22Rv1 (cell line): ENCODE data around the gene DPP7.

ENCODE experiments used
- ZFX ChIP-seq: fragments of 450-650 bp; IDR thresholded peaks from 2 replicates; pipeline ENCODE4 v1.6.1; 2017; ENCODE audit warnings: antibody characterized with exemption, borderline replicate concordance
- TF ChIP-seq, protein P1 (sequence below): fragments of 450-650 bp; IDR thresholded peaks from 2 replicates; pipeline ENCODE4 v1.5.1; 2017; ENCODE audit warnings: mild to moderate bottlenecking

- TF ChIP-seq, protein P1, sequence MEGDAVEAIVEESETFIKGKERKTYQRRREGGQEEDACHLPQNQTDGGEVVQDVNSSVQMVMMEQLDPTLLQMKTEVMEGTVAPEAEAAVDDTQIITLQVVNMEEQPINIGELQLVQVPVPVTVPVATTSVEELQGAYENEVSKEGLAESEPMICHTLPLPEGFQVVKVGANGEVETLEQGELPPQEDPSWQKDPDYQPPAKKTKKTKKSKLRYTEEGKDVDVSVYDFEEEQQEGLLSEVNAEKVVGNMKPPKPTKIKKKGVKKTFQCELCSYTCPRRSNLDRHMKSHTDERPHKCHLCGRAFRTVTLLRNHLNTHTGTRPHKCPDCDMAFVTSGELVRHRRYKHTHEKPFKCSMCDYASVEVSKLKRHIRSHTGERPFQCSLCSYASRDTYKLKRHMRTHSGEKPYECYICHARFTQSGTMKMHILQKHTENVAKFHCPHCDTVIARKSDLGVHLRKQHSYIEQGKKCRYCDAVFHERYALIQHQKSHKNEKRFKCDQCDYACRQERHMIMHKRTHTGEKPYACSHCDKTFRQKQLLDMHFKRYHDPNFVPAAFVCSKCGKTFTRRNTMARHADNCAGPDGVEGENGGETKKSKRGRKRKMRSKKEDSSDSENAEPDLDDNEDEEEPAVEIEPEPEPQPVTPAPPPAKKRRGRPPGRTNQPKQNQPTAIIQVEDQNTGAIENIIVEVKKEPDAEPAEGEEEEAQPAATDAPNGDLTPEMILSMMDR, result no peak
- no peak for TF ChIP-seq ZFX
These were observed 13.8 kb upstream of the DPP7 start for GRCh38 chr9:137128158-137128861.
